Measurements from ENCODE around the gene NELL2.

Gene NELL2

GRCh38 chr12:44640427-44641190 is 235.5 kb downstream of the NELL2 start:
- DNase-seq (ENCODE audit: low spot score) = no peak
- TF ChIP-seq CTCF (IDR thresholded peaks at IDR 0.05; ENCODE audit: extremely low read depth, missing control alignments) = no peak

- no peak for TF ChIP-seq CTCF (IDR thresholded peaks at IDR 0.05; ENCODE audit: extremely low read depth, missing control alignments)
- no peak for DNase-seq (ENCODE audit: low spot score)
Observed at GRCh38 chr12:44637875-44638274, 238.2 kb downstream of the NELL2 start.

- no peak for TF ChIP-seq CTCF (IDR thresholded peaks at IDR 0.05; ENCODE audit: extremely low read depth, missing control alignments)
- no peak for DNase-seq (ENCODE audit: low spot score)
Observed at GRCh38 chr12:44628180-44628579, 247.9 kb downstream of the NELL2 start.

GRCh38 chr12:44627387-44628166 is 248.5 kb downstream of the NELL2 start:
- TF ChIP-seq CTCF (IDR thresholded peaks at IDR 0.05; ENCODE audit: extremely low read depth, missing control alignments) = no peak
- no peak for DNase-seq (ENCODE audit: low spot score)

- TF ChIP-seq CTCF (IDR thresholded peaks at IDR 0.05; ENCODE audit: extremely low read depth, missing control alignments) = no peak
- no peak for DNase-seq (ENCODE audit: low spot score)
Observed at GRCh38 chr12:44626883-44627282, 249.2 kb downstream of the NELL2 start.

GRCh38 chr12:44618946-44619345 is 257.2 kb downstream of the NELL2 start:
- TF ChIP-seq CTCF (IDR thresholded peaks at IDR 0.05; ENCODE audit: extremely low read depth, missing control alignments) = no peak

GRCh38 chr12:44616402-44616801 is 259.7 kb downstream of the NELL2 start:
- TF ChIP-seq CTCF (IDR thresholded peaks at IDR 0.05; ENCODE audit: extremely low read depth, missing control alignments) = no peak
- DNase-seq (ENCODE audit: low spot score) = no peak

More at GRCh38 chr12:44618946-44619345, 257.2 kb downstream of the NELL2 start:
- DNase-seq (ENCODE audit: low spot score) = no peak
